Measurements from ENCODE around the gene PIR.

DNA sequence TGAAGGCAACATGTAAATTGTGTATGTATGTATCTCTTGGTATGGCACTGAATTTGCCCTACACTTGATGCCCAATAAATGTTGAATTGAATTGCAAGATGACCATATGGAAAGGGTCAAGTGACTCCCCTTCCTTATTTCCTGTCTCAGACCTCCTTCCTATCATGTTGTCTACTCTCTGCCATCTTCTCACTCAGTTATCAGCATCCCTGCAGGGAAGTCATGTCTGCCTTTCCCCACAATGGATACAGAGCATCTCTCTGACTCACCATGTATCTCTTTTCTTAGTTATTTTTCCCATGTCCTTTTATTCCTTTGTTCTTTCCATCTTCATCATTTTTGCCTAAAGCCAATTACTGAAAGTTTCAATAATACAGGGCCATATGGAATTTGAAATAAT is 30.0 kb upstream of the PIR start:
- TF ChIP-seq, protein P1, sequence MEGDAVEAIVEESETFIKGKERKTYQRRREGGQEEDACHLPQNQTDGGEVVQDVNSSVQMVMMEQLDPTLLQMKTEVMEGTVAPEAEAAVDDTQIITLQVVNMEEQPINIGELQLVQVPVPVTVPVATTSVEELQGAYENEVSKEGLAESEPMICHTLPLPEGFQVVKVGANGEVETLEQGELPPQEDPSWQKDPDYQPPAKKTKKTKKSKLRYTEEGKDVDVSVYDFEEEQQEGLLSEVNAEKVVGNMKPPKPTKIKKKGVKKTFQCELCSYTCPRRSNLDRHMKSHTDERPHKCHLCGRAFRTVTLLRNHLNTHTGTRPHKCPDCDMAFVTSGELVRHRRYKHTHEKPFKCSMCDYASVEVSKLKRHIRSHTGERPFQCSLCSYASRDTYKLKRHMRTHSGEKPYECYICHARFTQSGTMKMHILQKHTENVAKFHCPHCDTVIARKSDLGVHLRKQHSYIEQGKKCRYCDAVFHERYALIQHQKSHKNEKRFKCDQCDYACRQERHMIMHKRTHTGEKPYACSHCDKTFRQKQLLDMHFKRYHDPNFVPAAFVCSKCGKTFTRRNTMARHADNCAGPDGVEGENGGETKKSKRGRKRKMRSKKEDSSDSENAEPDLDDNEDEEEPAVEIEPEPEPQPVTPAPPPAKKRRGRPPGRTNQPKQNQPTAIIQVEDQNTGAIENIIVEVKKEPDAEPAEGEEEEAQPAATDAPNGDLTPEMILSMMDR (IDR thresholded peaks at IDR 0.05): no peak
- TF ChIP-seq POLR2AphosphoS5 (IDR thresholded peaks at IDR 0.05; ENCODE audit: low read depth, low read length) (no peak), TCF7L2 (IDR thresholded peaks at IDR 0.05; ENCODE audit: low read depth, low read length) (no peak)

Measured in Panc1 (cell line).